ENCODE results near the gene ACE. TPM values are rescaled to one million over a fixed set of nuclear protein-coding genes. Genes with fewer than 3 reads are reported as not detected.
"Not testable (repeated sequence)": the region's sequence is repeated elsewhere in the genome, so short reads cannot be mapped to it uniquely, and the experiment has no call there.

ACE gene
- total RNA-seq, 1 experiment from 2014 or later: 7.8 TPM

GRCh38 chr17:63451150-63451549 lies 25.7 kb upstream of the ACE start:
- H3K27me3 Mint-ChIP-seq (ENCODE audit: low read depth): peaks cover 12% of the 10 kb centered on the region
- peaks cover 33% of the 10 kb centered on the region for H3K4me1 Mint-ChIP-seq
- ChIA-PET CTCF (interaction anchor here (1.0 to 2.8 kb wide), 4 partner anchors 14 to 27 kb away, joined by 3 to 6 read pairs (median 6); no protein-coding TSS in a partner anchor), POLR2A (interaction anchor here (0.7 kb wide), 1 partner anchor 14 kb away, joined by 3 read pairs; no protein-coding TSS in a partner anchor)
- DNase-seq (ENCODE audit: low spot score) (no peak), ATAC-seq (no peak)
- H3K9me3 Mint-ChIP-seq: no peaks in the 10 kb centered on the region
- no peak overlapping the region for H3K27ac Mint-ChIP-seq
- no peak overlapping the region for H3K4me3 Mint-ChIP-seq
- TF ChIP-seq ARID4B (CRISPR knock-in tag; IDR thresholded peaks at IDR 0.05; ENCODE audit: borderline replicate concordance) (no peak), CREM (CRISPR knock-in tag; IDR thresholded peaks at IDR 0.05) (no peak), NR1H2 (CRISPR knock-in tag; IDR thresholded peaks at IDR 0.05) (no peak), PRRX2 (CRISPR knock-in tag; IDR thresholded peaks at IDR 0.05) (no peak), SOX15 (CRISPR knock-in tag; IDR thresholded peaks at IDR 0.05) (no peak)
- peaks cover 1% of the 10 kb centered on the region; the same call in 1 of the 2 replicates for H3K36me3 Mint-ChIP-seq

GRCh38 chr17:63452046-63452961 lies 24.6 kb upstream of the ACE start:
- Mint-ChIP-seq H3K36me3 (peaks cover 3% of the 10 kb centered on the region; the same call in 1 of the 2 replicates), H3K4me3 (no peak overlapping the region), H3K9me3 (no peaks in the 10 kb centered on the region), H3K27me3 (ENCODE audit: low read depth) (peaks cover 12% of the 10 kb centered on the region), H3K27ac (no peak overlapping the region), H3K4me1 (peaks cover 31% of the 10 kb centered on the region)
- POLR2A ChIA-PET: no interaction called here
- ATAC-seq (no peak), DNase-seq (ENCODE audit: low spot score) (no peak)
- CTCF ChIA-PET: interaction anchor here (2.0 to 2.8 kb wide), 3 partner anchors 16 to 26 kb away, joined by 6 to 10 read pairs (median 6); no protein-coding TSS in a partner anchor
- TF ChIP-seq CBFB (CRISPR knock-in tag; IDR thresholded peaks at IDR 0.05; ENCODE audit: low read depth) (no peak), ZNF219 (CRISPR knock-in tag; IDR thresholded peaks at IDR 0.05; ENCODE audit: borderline replicate concordance) (no peak), MLX (CRISPR knock-in tag; IDR thresholded peaks at IDR 0.05) (no peak), FOXK1 (CRISPR knock-in tag; IDR thresholded peaks at IDR 0.05) (no peak)

- Mint-ChIP-seq H3K4me3 (no peak overlapping the region), H3K27ac (no peak overlapping the region), H3K36me3 (peaks cover 3% of the 10 kb centered on the region; the same call in 1 of the 2 replicates), H3K9me3 (no peaks in the 10 kb centered on the region), H3K4me1 (peaks cover 25% of the 10 kb centered on the region), H3K27me3 (ENCODE audit: low read depth) (peaks cover 11% of the 10 kb centered on the region)
- DNase-seq (ENCODE audit: low spot score): no peak
- ChIA-PET POLR2A (no interaction called here), CTCF (interaction anchor here (0.9 to 2.1 kb wide), 4 partner anchors 26 to 44 kb away, joined by 3 to 10 read pairs (median 6); no protein-coding TSS in a partner anchor)
- TF ChIP-seq OVOL2 (CRISPR knock-in tag; IDR thresholded peaks at IDR 0.05; ENCODE audit: borderline replicate concordance): no peak
- no peak for TF ChIP-seq FOXJ3 (CRISPR knock-in tag; IDR thresholded peaks at IDR 0.05; ENCODE audit: borderline replicate concordance)
- TF ChIP-seq CREM (CRISPR knock-in tag; IDR thresholded peaks at IDR 0.05): no peak
- TF ChIP-seq CREB1 (CRISPR knock-in tag; IDR thresholded peaks at IDR 0.05): no peak
- TF ChIP-seq ZNF396 (CRISPR knock-in tag; IDR thresholded peaks at IDR 0.05; ENCODE audit: borderline replicate concordance): no peak
- no peak for TF ChIP-seq ZBTB43 (CRISPR knock-in tag; IDR thresholded peaks at IDR 0.05)
- TF ChIP-seq ZNF416 (CRISPR knock-in tag; IDR thresholded peaks at IDR 0.05): no peak
- TF ChIP-seq ETV6 (CRISPR knock-in tag; IDR thresholded peaks at IDR 0.05): no peak
- no peak for TF ChIP-seq GTF2I (CRISPR knock-in tag; conservative IDR thresholded peaks at IDR 0.05)
- no peak for TF ChIP-seq SMAD4 (CRISPR knock-in tag; IDR thresholded peaks at IDR 0.05)
- ATAC-seq: no peak
These were observed 23.8 kb upstream of the ACE start for GRCh38 chr17:63452962-63453551.

- H3K36me3 Mint-ChIP-seq; H3K9me3 Mint-ChIP-seq; ATAC-seq; H3K27ac Mint-ChIP-seq; H3K27me3 Mint-ChIP-seq (ENCODE audit: low read depth); H3K4me3 Mint-ChIP-seq; DNase-seq (ENCODE audit: low spot score): not testable (repeated sequence)
- POLR2A ChIA-PET: interaction anchor here (0.6 kb wide), 1 partner anchor 763 kb away, joined by 6 read pairs; no protein-coding TSS in a partner anchor
- peaks cover 19% of the 10 kb centered on the region for H3K4me1 Mint-ChIP-seq
- CTCF ChIA-PET: interaction anchor here (1.5 to 2.1 kb wide), 2 partner anchors 24 to 158 kb away, joined by 6 read pairs; no protein-coding TSS in a partner anchor
These were observed 22.5 kb upstream of the ACE start for GRCh38 chr17:63454357-63454756.
